Mesangial cell (primary cell): ENCODE data around the gene TSPAN16. TPM values are rescaled to one million over a fixed set of nuclear protein-coding genes. Genes with fewer than 3 reads are reported as not detected.

Source experiments
- total RNA-seq: library from RNA; depleted of rRNA; stranded (reverse); fragments of >200 nt; gene quantifications from 2 replicates; pipeline ENCODE4 v1.2.3, GENCODE V29; 2015

TSPAN16 gene, protein sequence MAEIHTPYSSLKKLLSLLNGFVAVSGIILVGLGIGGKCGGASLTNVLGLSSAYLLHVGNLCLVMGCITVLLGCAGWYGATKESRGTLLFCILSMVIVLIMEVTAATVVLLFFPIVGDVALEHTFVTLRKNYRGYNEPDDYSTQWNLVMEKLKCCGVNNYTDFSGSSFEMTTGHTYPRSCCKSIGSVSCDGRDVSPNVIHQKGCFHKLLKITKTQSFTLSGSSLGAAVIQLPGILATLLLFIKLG
- not detected in 2 replicates for total RNA-seq

DNA sequence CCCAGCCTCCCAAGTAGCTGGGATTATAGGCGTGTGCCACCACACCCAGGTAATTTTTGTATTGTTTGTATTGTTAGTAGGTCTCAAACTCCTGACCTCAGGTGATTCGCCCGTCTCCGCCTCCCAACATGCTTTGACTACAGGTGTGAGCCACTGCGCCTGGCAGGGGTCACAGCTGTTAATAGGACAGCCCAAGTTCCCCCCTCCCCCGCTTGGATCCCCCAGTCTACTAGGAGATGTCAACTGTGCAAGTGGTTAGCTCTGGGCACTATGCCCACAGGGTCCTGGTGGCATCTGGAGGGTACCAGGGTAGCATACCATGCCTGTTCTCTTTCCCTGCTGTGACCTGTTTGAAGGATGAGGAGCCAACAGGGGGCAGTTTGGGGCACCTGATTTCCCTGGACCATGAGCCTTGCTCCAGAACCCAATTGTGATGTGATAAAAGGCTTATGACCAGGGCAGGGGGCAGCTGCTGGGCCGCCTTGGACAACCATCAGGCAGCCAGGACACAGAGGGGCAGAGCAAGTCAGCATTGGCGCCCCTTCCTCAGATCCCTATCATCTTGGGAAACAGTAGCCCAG, at the start of gene TSPAN16:
Gene TSPAN16 (plus strand): TSS at position 496 of the 581 bp plus-strand sequence. CDS start 138 bp downstream, outside the sequence.

DNA sequence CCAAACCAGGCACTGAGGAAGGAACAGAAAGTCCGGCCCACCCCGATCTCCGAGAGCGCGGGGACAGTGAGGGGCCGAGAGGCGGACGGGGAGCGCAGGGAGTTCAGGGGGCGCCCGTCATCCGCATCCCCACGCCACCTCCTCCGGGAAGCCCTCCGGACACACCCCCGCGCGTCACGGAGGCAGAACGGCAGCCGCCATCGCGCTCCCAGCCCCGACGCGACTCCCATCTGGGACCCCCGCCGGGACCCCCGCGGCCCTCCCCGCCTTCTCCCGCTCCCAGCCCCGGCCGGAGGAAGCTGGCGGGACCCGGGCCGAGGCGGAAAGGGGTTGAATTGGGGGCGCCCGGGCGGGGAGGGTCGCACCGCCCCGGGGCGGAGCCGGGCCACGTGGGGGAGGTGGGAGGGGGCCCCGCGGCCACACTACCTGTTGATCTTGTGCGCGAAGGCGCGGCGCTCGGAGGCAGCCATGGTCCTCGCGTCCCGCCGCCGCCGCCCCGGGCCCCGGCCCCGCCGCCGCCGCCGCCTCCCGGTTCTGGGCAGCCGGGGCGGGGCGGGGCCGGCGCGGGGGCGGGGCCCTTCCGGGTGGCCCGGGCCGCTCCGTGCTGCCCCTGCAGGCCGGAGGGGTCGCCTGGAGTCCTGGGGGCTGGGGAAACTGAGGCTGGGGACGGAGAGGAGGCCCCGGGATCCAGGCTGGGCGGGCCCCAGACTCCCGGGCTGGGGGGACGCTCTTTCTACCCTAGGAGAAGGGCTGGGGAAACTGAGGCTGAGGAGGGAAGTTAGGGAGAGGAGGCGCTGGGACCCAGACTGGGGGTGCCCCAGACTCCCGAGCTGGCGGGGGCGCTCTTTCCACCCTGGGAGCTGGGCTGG, 33.8 kb upstream of the TSPAN16 start, which contains the start of gene DOCK6:
Gene DOCK6 (minus strand): TSS at position 554 of the 869 bp plus-strand sequence. CDS start 84 bp downstream, at position 470.

DNA sequence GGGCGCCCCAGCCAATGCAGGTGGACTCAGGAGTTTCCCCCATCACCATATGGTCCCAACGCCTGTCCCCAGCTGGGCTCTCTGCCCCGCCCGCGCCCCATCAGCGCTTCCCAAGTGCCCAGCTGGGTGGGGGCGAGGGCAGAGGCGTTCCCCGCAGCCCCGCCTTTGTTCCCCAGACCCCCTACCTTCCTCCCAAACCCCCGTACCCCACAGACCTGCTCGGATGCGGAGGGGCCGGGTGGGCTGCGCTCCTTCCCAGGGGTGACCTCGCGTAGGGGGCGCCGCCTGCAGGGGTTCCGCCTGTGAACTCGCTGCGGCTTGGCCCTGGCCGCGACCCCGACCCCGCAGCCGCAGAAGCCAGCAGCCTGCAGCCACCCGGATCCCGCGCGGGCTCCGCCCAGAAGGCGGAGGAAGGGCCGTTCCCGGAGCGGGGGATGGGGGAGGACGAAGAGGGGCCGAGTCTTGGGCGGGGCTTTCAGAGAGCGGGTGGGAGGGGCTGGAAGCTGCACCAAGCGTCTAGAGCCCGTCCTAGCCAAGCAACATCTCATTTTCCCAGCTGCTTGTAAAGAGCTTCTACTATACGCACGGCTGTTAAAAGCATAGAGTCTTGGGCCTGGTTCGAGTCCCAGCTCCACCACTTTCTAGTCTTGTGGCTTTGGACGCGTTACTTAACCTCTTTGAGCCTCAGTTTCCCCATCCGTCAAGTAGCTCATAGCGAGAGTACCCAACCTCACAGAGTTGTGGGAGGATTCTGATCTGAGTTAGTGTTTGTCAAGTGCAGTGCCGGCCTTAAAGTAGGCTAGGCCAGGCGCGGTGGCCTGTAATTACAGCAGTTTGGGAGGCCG, 43.5 kb downstream of the TSPAN16 start, which contains the start of gene RAB3D:
Gene RAB3D (minus strand): TSS at position 404 of the 845 bp plus-strand sequence. CDS start 2,258 bp downstream, outside the sequence.

DNA sequence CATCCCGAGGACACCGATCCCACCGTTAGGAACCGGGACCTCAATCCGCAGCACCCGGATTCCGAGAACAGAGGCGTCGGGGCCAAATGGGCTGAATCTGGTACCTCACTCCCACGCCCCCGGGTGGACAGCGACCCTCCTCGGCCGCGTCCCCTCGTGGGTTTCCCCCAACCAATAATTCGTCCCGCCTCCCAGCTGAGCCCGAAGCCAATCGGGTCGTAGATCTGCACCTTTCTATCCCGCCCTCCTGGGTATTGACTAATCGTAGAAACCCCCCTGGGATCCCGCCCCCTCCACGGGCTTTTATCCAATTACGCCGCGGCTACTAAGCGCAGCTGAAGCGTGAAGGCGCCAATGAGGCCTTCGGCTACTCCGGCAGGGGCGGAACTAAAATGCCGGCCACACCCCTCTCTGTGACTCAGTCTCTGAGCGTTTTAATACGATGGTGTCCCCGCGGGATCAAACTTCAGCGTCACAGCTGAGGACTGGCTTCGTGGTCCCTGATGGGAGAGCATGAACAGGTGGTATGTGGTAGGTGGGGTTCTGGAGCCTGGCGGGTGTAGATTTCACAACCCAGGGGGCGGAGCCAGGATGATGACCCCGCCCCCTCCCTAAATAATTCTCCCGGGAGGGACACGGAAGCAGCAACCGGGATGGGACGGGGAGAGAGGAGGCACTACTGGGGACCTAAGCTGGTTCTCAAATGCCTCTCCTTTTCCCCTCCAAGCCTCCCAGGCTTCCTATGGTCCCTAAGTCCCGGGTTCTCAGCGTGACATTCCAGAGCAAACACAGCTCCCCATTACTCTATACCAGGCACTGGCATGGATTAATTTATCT, 50.4 kb downstream of the TSPAN16 start, which contains the start of the genes CCDC159 and TMEM205:
Gene CCDC159 (plus strand): TSS at position 416 of the 837 bp plus-strand sequence. CDS start 88 bp downstream, at position 504.
Gene TMEM205 (minus strand): TSS at position 165 of the 837 bp plus-strand sequence. CDS start 649 bp downstream, outside the sequence.

DNA sequence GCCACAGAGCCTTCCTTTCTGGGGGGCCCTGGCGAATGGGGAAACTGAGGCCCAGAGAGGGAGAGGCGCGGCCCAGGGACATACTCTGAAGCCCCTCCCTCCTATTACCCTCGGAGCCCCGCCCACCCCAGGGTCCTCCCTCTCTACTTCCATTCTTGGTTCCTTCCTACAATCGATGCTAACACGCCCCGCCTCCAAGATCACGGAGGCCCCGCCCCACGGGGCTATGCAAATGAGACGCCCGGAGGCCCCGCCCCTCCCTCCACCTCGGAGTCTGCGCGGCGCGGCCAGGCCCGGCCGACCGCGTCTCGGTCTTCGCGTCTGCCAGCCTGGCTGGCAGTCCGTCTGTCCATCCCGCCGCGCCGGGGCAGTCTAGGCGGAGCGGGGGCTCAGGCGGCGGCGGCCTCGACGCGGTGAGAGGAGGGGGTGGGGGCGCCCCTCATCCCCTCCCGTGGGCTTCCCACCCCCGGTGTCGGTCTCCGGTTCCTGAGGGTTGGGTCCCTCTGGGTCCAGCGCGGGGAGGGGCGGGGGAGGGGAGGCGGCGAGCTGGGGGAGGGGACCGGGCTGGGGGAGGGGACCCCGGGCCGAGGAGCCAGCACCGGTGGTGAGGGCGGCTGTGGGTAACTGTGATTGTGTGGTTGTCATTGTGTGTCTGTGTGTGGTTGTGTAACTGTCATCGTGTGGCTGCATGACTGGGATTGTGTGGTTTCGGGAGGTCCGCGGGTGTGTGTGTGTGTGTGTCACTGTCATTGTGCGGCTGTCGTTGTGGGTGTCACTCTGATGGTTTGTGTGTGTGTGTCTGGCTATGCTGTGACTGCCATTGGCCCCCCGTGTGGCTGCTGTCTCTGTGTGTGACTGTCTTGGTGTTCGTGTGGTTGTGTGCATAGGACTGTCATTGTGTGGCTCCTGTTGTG, 59.5 kb downstream of the TSPAN16 start, which contains the start of gene PLPPR2:
Gene PLPPR2 (plus strand): TSS at position 273 of the 914 bp plus-strand sequence. CDS start 2,242 bp downstream, outside the sequence.

Other genes with a start within 250 kb of the TSPAN16 start
- 154 and 214 TPM in 2 replicates for gene LDLR, start 206.7 kb upstream of the TSPAN16 start, total RNA-seq
- 7.4 and 71.4 TPM in 2 replicates for gene SPC24, start 140.4 kb upstream of the TSPAN16 start, total RNA-seq
- 132 and 258 TPM in 2 replicates for gene KANK2, start 98.6 kb upstream of the TSPAN16 start, total RNA-seq
- not detected in 2 replicates for gene ANGPTL8, start 56.5 kb upstream of the TSPAN16 start, total RNA-seq
- gene DOCK6, start 33.6 kb upstream of the TSPAN16 start, total RNA-seq, result 18.7 and 52.5 TPM in 2 replicates
- gene RAB3D, start 43.5 kb downstream of the TSPAN16 start, total RNA-seq, result 6.2 and 13.3 TPM in 2 replicates
- 215 and 295 TPM in 2 replicates for gene TMEM205, start 50.1 kb downstream of the TSPAN16 start, total RNA-seq
- 4.4 and 9.5 TPM in 2 replicates for gene CCDC159, start 50.4 kb downstream of the TSPAN16 start, total RNA-seq
- gene PLPPR2, start 59.3 kb downstream of the TSPAN16 start, total RNA-seq, result 6.2 and 18.5 TPM in 2 replicates
- 1.6 and 4.2 TPM in 2 replicates for gene SWSAP1, start 78.5 kb downstream of the TSPAN16 start, total RNA-seq
- gene EPOR, start 88.2 kb downstream of the TSPAN16 start, total RNA-seq, result 4.9 and 10.9 TPM in 2 replicates
- gene RGL3, start 123.2 kb downstream of the TSPAN16 start, total RNA-seq, result 0.16 and 1.0 TPM in 2 replicates
- 0.16 TPM in 1 of 2 replicates, not detected in the other for gene ODAD3, start 139.0 kb downstream of the TSPAN16 start, total RNA-seq
- gene PRKCSH, start 139.5 kb downstream of the TSPAN16 start, total RNA-seq, result 208 and 334 TPM in 2 replicates
- under 0.01 TPM in 1 of 2 replicates, not detected in the other for gene ELAVL3, start 184.9 kb downstream of the TSPAN16 start, total RNA-seq
- 6.1 and 6.4 TPM in 2 replicates for gene ZNF653, start 209.7 kb downstream of the TSPAN16 start, total RNA-seq
- gene ECSIT, start 233.0 kb downstream of the TSPAN16 start, total RNA-seq, result 52.4 and 69.1 TPM in 2 replicates
- gene CNN1, start 242.7 kb downstream of the TSPAN16 start, total RNA-seq, result 54.9 and 84.6 TPM in 2 replicates